Adrenal gland (tissue), 5 donors: ENCODE data around the gene SPR.

ENCODE experiments used
- CTCF ChIP-seq, 6 experiments: fragments of 450-650 bp in 4 of 6; fragments of 200-600 bp in 2 of 6; sonication (generic) in 1 of 6; IDR thresholded peaks; 1 replicate in 5 of 6; 2 replicates in 1 of 6; pipeline versions ENCODE4 v1.5.1 to v1.8.0; 2016 to 2021; ENCODE audit warnings: antibody characterized with exemption in 6 of 6, mild to moderate bottlenecking in 2 of 6, moderate library complexity in 1 of 6
- POLR2A ChIP-seq, 2 donors: fragments of 450-650 bp; IDR thresholded peaks; one replicate each; pipeline ENCODE4 v1.6.1; 2017; ENCODE audit warnings: antibody characterized with exemption in 2 of 2, mild to moderate bottlenecking in 2 of 2, moderate library complexity in 1 of 2
- donor health status: DM: no; HTN: no; CAD: no.

GRCh38 chr2:72936660-72937355 lies 49.6 kb downstream of the SPR start:
- no peak for TF ChIP-seq CTCF (IDR thresholded peaks at IDR 0.05)
- TF ChIP-seq POLR2A (IDR thresholded peaks at IDR 0.05): no peak
